GM19099 (cell line): ENCODE data around the gene TBX2.

ENCODE experiments used
- POLR2A ChIP-seq: IDR thresholded peaks from 3 replicates; pipeline ENCODE4 v1.6.1; 2011; ENCODE audit warnings: low read depth; ENCODE audit not compliant: insufficient read length; ENCODE audit errors: extremely low read depth

TBX2 gene

GRCh38 chr17:61366076-61366714, 33.4 kb upstream of the TBX2 start:
- no peak for TF ChIP-seq POLR2A

GRCh38 chr17:61366715-61367413, 32.8 kb upstream of the TBX2 start:
- no peak for TF ChIP-seq POLR2A

GRCh38 chr17:61368049-61368831, 31.4 kb upstream of the TBX2 start:
- no peak for TF ChIP-seq POLR2A

- TF ChIP-seq POLR2A: no peak
Measured at GRCh38 chr17:61368832-61369450, 30.7 kb upstream of the TBX2 start.

GRCh38 chr17:61369751-61370150, 29.9 kb upstream of the TBX2 start:
- TF ChIP-seq POLR2A: no peak

- TF ChIP-seq POLR2A: no peak
Measured at GRCh38 chr17:61371179-61371578, 28.5 kb upstream of the TBX2 start.

- no peak for TF ChIP-seq POLR2A
Measured at GRCh38 chr17:61371606-61372005, 28.0 kb upstream of the TBX2 start.

GRCh38 chr17:61372436-61372835, 27.2 kb upstream of the TBX2 start:
- TF ChIP-seq POLR2A: no peak

- no peak for TF ChIP-seq POLR2A
Measured at GRCh38 chr17:61376931-61377838, 22.5 kb upstream of the TBX2 start.

GRCh38 chr17:61378658-61379456, 20.8 kb upstream of the TBX2 start:
- no peak for TF ChIP-seq POLR2A

- TF ChIP-seq POLR2A: no peak
Measured at GRCh38 chr17:61379457-61380216, 20.0 kb upstream of the TBX2 start.

GRCh38 chr17:61380217-61380835, 19.3 kb upstream of the TBX2 start:
- no peak for TF ChIP-seq POLR2A
